ENCODE results near the gene PCNX2.

DNA sequence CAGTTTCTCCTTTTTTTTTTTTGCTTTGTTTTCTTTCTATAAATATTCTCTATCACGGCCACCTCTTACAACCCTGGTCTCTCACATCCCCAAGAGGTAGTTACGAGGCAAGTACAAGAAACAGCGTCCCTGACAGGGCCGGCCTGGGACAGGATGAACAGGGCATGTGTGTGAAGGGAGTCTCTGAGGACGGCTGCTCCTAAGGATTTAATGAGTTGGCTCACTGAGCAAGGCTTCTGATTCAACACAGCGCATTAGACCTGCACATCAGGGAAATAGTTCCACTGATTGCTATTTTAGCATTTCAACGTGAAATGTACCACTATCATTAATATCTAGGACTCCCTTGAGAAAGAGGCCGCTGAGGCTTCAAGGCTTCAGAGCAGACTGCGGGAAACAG is 291.1 kb downstream of the PCNX2 start:
- TF ChIP-seq EZH2 (IDR thresholded peaks at IDR 0.05; ENCODE audit: insufficient read depth, poor library complexity, severe bottlenecking) (no peak), EZH2phosphoT487 (IDR thresholded peaks at IDR 0.05; ENCODE audit: insufficient read depth, low read depth) (no peak)

Measured in GM23248 (cell line).